ENCODE measurements around the gene TGFB1. TPM values are rescaled to one million over a fixed set of nuclear protein-coding genes. Genes with fewer than 3 reads are reported as not detected.

The TGFB1 gene
- total RNA-seq, 1 experiment from 2014 or later = 15.0 TPM

- Histone ChIP-seq H3K9me3 (no peaks in the 10 kb centered on the region), H3K4me3 (ENCODE audit: low read depth, low read length) (peak overlapping the region; percentile 73), H3K4me1 (peaks cover 4% of the 10 kb centered on the region; the same call in 1 of the 2 replicates), H3K27me3 (replicated peaks; ENCODE audit: control insufficient read depth, insufficient read depth, low read length) (no peaks in the 10 kb centered on the region; the same call in 1 of the 2 replicates), H3K36me3 (ENCODE audit: control insufficient read depth, insufficient read depth, low read length) (no peaks in the 10 kb centered on the region)
- TF ChIP-seq CTCF (IDR thresholded peaks at IDR 0.05; ENCODE audit: insufficient read depth in 1 of 2, low read depth in 1 of 2, low read length in 1 of 2, severe bottlenecking in 1 of 2, unreplicated experiment in 1 of 2) = peak; percentile 70 to 86
- CTCF ChIA-PET = interaction anchor here (0.6 to 2.2 kb wide), 18 partner anchors 11 to 450 kb away, joined by 3 to 31 read pairs (median 4); partner anchors contain the start of genes B9D2 and HNRNPUL1
- Mint-ChIP-seq H3K4me3 (ENCODE audit: unreplicated experiment) (peak overlapping the region; percentile 83), H3K27ac (ENCODE audit: unreplicated experiment) (peak overlapping the region; percentile 21), H3K36me3 (ENCODE audit: insufficient read depth, unreplicated experiment) (peaks cover 16% of the 10 kb centered on the region), H3K9me3 (ENCODE audit: unreplicated experiment) (no peaks in the 10 kb centered on the region), H3K4me1 (ENCODE audit: low read depth, unreplicated experiment) (peaks cover 24% of the 10 kb centered on the region), H3K27me3 (ENCODE audit: insufficient read depth, unreplicated experiment) (peaks cover 11% of the 10 kb centered on the region)
- BruUV-seq (replicated peaks) = no TSS peak
- peak; percentile 64 to 83 for DNase-seq
- intact Hi-C loops (cut with micrococcal nuclease; ENCODE audit: unreplicated experiment) = loop anchor here (1.0 kb wide), 2 partner anchors 12 to 43 kb away; partner anchors contain the start of gene CCDC97
- POLR2A ChIA-PET = interaction anchor here (0.6 to 2.0 kb wide), 5 partner anchors 11 to 149 kb away, joined by 3 to 17 read pairs (median 5); partner anchors contain the start of gene B9D2
These were observed 885 bp downstream of the TGFB1 start for GRCh38 chr19:41352609-41353465.

GRCh38 chr19:41352279-41352608, 1.5 kb downstream of the TGFB1 start:
- H3K4me3 Mint-ChIP-seq (ENCODE audit: unreplicated experiment) = peak overlapping the region; percentile 83
- no peaks in the 10 kb centered on the region for H3K9me3 ChIP-seq
- H3K36me3 Mint-ChIP-seq (ENCODE audit: insufficient read depth, unreplicated experiment) = peaks cover 16% of the 10 kb centered on the region
- H3K27me3 Mint-ChIP-seq (ENCODE audit: insufficient read depth, unreplicated experiment) = peaks cover 11% of the 10 kb centered on the region
- intact Hi-C loops (cut with micrococcal nuclease; ENCODE audit: unreplicated experiment) = loop anchor here (1.0 kb wide), 1 partner anchor 11 kb away; no protein-coding TSS in a partner anchor
- no peaks in the 10 kb centered on the region; the same call in 1 of the 2 replicates for H3K27me3 ChIP-seq (replicated peaks; ENCODE audit: control insufficient read depth, insufficient read depth, low read length)
- DNase-seq = no peak
- BruUV-seq (replicated peaks) = no TSS peak
- CTCF ChIA-PET = interaction anchor here (0.6 to 2.2 kb wide), 19 partner anchors 11 to 1108 kb away, joined by 3 to 31 read pairs (median 4); partner anchors contain the start of genes B9D2 and HNRNPUL1
- peak overlapping the region; percentile 21 for H3K27ac Mint-ChIP-seq (ENCODE audit: unreplicated experiment)
- H3K4me3 ChIP-seq (ENCODE audit: low read depth, low read length) = peak overlapping the region; percentile 73
- TF ChIP-seq CTCF (IDR thresholded peaks at IDR 0.05; ENCODE audit: insufficient read depth in 1 of 2, low read depth in 1 of 2, low read length in 1 of 2, severe bottlenecking in 1 of 2, unreplicated experiment in 1 of 2) = no peak
- POLR2A ChIA-PET = interaction anchor here (0.6 to 2.0 kb wide), 3 partner anchors 12 to 126 kb away, joined by 3 to 8 read pairs (median 3); partner anchors contain the start of gene B9D2
- H3K9me3 Mint-ChIP-seq (ENCODE audit: unreplicated experiment) = no peaks in the 10 kb centered on the region
- H3K4me1 ChIP-seq = peaks cover 4% of the 10 kb centered on the region; the same call in 1 of the 2 replicates
- no peaks in the 10 kb centered on the region for H3K36me3 ChIP-seq (ENCODE audit: control insufficient read depth, insufficient read depth, low read length)
- peaks cover 24% of the 10 kb centered on the region for H3K4me1 Mint-ChIP-seq (ENCODE audit: low read depth, unreplicated experiment)

All from Caco-2 (cell line).